Liver (tissue), 3 donors: Measurements from ENCODE around the gene PRKAR1B.
"Not testable (repeated sequence)": the region's sequence is repeated elsewhere in the genome, so short reads cannot be mapped to it uniquely, and the experiment has no call there.

Source experiments
- ATF3 ChIP-seq: IDR thresholded peaks from 2 replicates; pipeline ENCODE4 v1.6.1; 2016; ENCODE audit warnings: antibody characterized with exemption
- FOXA1 ChIP-seq: IDR thresholded peaks from 2 replicates; pipeline ENCODE4 v1.6.1; 2016; ENCODE audit warnings: antibody characterized with exemption
- GABPA ChIP-seq, 2 donors: IDR thresholded peaks in 1 of 2; conservative IDR thresholded peaks in 1 of 2; 2 replicates each; pipeline ENCODE4 v1.6.1; 2016; ENCODE audit warnings: antibody characterized with exemption in 2 of 2, mild to moderate bottlenecking in 1 of 2, moderate library complexity in 1 of 2
- HNF4A ChIP-seq, 2 donors: conservative IDR thresholded peaks; 2 replicates each; pipeline ENCODE4 v1.6.1; 2016; ENCODE audit warnings: antibody characterized with exemption in 2 of 2, mild to moderate bottlenecking in 2 of 2
- JUND ChIP-seq, 2 donors: IDR thresholded peaks; 2 replicates each; pipeline ENCODE4 v1.6.1; 2016; ENCODE audit warnings: antibody characterized with exemption in 2 of 2
- REST ChIP-seq: IDR thresholded peaks from 2 replicates; pipeline ENCODE4 v1.6.1; 2016; ENCODE audit warnings: antibody characterized with exemption, mild to moderate bottlenecking
- YY1 ChIP-seq: IDR thresholded peaks from 2 replicates; pipeline ENCODE4 v1.6.1; 2016; ENCODE audit warnings: antibody characterized with exemption, mild to moderate bottlenecking
- TF ChIP-seq, protein P1 (sequence below): fragments of 150-350 bp; IDR thresholded peaks from 2 replicates; pipeline ENCODE4 v1.5.1; 2017; ENCODE audit warnings: improper control_type of control experiment, low read depth, low read length; ENCODE audit not compliant: missing input control
- donor health status: healthy.
- donor health status: healthy.

DNA sequence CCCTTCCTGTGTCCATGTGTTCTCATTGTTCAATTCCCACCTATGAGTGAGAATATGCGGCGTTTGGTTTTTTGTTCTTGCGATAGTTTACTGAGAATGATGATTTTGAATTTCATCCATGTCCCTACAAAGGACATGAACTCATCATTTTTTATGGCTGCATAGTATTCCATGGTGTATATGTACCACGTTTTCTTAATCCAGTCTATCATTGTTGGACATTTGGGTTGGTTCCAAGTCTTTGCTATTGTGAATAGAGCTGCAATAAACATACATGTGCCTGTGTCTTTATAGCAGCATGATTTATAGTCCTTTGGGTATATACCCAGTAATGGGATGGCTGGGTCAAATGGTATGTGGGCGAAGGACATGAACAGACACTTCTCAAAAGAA lies 17.0 kb upstream of the PRKAR1B start:
- TF ChIP-seq, protein P1, sequence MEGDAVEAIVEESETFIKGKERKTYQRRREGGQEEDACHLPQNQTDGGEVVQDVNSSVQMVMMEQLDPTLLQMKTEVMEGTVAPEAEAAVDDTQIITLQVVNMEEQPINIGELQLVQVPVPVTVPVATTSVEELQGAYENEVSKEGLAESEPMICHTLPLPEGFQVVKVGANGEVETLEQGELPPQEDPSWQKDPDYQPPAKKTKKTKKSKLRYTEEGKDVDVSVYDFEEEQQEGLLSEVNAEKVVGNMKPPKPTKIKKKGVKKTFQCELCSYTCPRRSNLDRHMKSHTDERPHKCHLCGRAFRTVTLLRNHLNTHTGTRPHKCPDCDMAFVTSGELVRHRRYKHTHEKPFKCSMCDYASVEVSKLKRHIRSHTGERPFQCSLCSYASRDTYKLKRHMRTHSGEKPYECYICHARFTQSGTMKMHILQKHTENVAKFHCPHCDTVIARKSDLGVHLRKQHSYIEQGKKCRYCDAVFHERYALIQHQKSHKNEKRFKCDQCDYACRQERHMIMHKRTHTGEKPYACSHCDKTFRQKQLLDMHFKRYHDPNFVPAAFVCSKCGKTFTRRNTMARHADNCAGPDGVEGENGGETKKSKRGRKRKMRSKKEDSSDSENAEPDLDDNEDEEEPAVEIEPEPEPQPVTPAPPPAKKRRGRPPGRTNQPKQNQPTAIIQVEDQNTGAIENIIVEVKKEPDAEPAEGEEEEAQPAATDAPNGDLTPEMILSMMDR, result not testable (repeated sequence)
- not testable (repeated sequence) for TF ChIP-seq REST; ATF3; FOXA1; JUND (IDR thresholded peaks at IDR 0.05); HNF4A (conservative IDR thresholded peaks at IDR 0.05); GABPA (IDR thresholded peaks at IDR 0.05 in 1 of 2, conservative IDR thresholded peaks at IDR 0.05 in 1 of 2); YY1
